ENCODE results near the gene HMGCL.

DNA sequence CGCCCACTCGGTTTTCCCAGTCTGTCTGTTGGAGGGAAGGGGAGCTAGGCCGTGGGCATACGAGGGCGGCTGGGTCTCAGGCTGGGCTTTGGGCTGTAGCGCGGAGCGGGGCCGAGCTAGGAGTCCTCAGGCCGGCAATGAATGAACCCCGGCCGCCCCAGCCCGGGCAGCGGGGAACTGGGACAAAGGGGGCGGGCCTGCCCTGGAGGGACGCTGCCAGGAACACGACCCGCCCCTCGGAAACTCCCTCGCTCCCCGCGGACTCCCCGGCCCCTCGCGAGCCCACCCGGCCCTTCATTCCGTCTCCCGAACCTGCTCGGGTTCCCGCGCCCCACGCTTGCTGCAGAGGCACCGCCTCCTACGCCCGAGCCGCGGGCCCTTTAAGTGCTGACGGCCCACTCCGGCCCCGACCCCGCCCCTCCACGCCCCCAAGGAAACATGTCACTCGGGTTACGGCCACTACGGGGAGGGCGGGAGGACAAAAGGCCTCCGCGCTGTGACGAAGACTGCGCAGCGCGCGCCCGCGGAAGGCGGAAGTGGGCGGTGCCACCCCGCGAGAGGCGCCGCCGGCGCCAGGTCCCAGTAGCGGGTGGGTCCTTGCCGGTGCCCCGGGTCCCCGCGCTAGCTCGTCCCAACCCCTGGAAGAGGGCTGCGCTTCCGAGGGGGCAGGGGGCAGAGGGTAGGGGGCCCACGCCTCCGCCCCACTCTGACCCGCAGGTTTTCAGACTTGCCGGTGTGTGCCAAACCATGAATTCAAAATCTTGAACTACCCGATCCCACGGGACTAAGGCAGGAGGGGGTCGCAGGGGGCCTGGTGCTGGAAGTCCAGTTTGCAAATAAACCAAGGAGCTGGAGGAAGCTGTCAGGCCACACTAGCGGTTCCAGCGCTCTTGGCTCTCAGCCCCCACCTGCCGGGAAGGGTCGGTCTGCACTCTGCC, 24.6 kb downstream of the HMGCL start, which contains the start of gene GALE:
- TF ChIP-seq, protein P1, sequence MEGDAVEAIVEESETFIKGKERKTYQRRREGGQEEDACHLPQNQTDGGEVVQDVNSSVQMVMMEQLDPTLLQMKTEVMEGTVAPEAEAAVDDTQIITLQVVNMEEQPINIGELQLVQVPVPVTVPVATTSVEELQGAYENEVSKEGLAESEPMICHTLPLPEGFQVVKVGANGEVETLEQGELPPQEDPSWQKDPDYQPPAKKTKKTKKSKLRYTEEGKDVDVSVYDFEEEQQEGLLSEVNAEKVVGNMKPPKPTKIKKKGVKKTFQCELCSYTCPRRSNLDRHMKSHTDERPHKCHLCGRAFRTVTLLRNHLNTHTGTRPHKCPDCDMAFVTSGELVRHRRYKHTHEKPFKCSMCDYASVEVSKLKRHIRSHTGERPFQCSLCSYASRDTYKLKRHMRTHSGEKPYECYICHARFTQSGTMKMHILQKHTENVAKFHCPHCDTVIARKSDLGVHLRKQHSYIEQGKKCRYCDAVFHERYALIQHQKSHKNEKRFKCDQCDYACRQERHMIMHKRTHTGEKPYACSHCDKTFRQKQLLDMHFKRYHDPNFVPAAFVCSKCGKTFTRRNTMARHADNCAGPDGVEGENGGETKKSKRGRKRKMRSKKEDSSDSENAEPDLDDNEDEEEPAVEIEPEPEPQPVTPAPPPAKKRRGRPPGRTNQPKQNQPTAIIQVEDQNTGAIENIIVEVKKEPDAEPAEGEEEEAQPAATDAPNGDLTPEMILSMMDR (conservative IDR thresholded peaks at IDR 0.05 in 1 of 2, IDR thresholded peaks at IDR 0.05 in 1 of 2; ENCODE audit: low read depth in 1 of 2, low read length in 2 of 2) = no peak
- no peak for TF ChIP-seq EZH2 (IDR thresholded peaks at IDR 0.05; ENCODE audit: low read length, missing control alignments)

Data from fibroblast of lung (primary cell).